GM21717 (cell line): Measurements from ENCODE around the gene ST6GALNAC6.
"Not testable (repeated sequence)": the region's sequence is repeated elsewhere in the genome, so short reads cannot be mapped to it uniquely, and the experiment has no call there.

ENCODE experiments used
- ATAC-seq: cut with Tn5 transposase; IDR thresholded peaks from one replicate; pipeline ENCODE4 v1.9.1; 2021; ENCODE audit warnings: mild to moderate bottlenecking, moderate library complexity; ENCODE audit not compliant: unreplicated experiment

Gene ST6GALNAC6

GRCh38 chr9:127896395-127897192 lies 2.8 kb downstream of the ST6GALNAC6 start:
- ATAC-seq = no peak

DNA sequence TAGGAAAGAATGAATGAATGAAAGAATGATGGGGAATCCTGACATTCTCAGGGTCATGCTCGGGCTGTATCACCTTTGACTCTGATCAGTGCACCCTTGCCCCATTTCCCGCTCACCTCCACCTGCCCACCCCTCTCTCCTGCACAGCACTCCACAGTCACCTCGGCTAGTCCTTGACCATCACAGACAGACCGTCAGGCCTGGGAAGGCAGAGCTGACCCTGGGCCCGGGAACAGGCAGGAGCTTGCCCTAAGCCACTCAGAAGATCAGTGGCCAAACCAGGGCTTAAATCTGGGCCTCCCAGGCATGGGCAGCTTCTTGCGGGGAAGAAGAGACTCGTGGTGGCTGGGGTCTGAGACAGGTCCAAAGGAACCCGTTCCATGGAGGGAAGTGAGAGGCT lies 3.6 kb downstream of the ST6GALNAC6 start:
- ATAC-seq = no peak

- no peak for ATAC-seq
These were observed 6.0 kb downstream of the ST6GALNAC6 start for GRCh38 chr9:127893392-127893791.

- no peak for ATAC-seq
These were observed 6.6 kb downstream of the ST6GALNAC6 start for GRCh38 chr9:127892831-127893230.

- ATAC-seq = no peak
These were observed 9.3 kb downstream of the ST6GALNAC6 start for GRCh38 chr9:127890053-127890452.

DNA sequence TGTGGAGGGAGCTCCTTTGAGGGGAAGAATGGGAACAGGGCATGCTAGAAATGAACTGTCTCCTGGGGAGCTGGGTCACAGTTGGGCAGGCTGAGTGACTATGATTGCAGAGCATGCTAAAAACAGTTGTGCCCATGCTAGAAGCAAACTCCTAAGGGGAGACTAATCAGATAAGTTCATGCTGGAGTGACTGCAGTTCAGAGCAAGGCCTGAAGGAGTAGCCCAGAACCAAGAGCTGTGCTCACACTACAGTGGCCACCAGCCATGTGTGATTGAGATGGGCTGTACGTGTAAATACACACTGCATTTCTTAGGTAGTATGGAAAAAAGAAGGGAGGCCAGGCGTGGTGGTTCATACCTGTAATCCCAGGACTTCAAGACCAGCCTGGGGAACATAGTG lies 11.6 kb downstream of the ST6GALNAC6 start:
- ATAC-seq = no peak

DNA sequence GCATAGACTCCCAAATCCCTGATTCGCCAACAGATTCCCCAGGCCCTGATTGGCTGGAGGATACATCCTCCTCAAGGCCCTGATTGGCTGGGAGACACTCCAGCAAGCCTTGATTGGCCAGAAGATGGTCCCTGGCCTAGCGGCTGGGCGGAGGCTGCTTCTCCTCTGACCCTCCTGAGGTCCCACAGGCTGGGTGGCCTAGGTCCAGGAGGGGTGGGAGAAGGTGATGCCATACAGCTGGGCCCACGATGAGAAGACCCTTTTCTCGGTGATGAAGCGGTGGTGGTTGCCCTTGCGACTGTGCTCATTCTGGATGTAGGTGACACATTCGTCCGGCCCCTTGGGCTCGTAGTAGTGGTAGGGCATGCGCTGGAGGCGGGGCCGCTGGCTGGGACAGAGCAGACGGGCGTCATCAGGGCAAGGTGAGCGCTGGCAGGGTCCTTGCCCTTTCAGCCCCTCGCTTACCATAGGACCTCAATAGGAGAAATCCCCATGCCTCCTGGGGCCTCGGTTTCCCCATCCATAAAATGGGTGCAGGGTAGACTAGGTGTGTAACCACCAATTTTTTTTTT lies 12.9 kb downstream of the ST6GALNAC6 start:
- ATAC-seq = no peak

- ATAC-seq = no peak
These were observed 13.7 kb downstream of the ST6GALNAC6 start for GRCh38 chr9:127885508-127886281.

- no peak for ATAC-seq
These were observed 14.4 kb downstream of the ST6GALNAC6 start for GRCh38 chr9:127884976-127885490.

GRCh38 chr9:127884427-127884911 lies 14.9 kb downstream of the ST6GALNAC6 start:
- no peak for ATAC-seq

GRCh38 chr9:127883959-127884358 lies 15.4 kb downstream of the ST6GALNAC6 start:
- no peak for ATAC-seq

GRCh38 chr9:127881715-127882114 lies 17.7 kb downstream of the ST6GALNAC6 start:
- ATAC-seq = not testable (repeated sequence)

DNA sequence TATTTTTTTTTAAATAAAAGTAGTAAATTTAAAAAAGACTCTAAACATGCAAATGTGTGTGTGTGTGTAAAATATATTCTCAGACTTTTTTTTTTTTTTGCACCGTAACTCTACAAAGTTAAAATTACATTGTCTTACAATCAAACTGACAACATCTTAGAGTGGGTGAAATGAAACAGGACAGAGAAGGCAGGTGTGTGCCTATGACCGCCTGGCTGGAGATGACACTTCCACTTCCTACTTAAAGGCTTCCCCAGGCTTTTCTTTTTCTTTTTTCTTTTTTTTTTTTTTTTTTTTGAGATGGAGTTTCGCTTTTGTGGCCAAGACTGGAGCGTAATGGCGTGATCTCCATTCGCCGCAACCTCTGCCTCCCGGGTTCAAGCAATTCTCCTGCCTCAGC lies 19.3 kb downstream of the ST6GALNAC6 start:
- no peak for ATAC-seq

DNA sequence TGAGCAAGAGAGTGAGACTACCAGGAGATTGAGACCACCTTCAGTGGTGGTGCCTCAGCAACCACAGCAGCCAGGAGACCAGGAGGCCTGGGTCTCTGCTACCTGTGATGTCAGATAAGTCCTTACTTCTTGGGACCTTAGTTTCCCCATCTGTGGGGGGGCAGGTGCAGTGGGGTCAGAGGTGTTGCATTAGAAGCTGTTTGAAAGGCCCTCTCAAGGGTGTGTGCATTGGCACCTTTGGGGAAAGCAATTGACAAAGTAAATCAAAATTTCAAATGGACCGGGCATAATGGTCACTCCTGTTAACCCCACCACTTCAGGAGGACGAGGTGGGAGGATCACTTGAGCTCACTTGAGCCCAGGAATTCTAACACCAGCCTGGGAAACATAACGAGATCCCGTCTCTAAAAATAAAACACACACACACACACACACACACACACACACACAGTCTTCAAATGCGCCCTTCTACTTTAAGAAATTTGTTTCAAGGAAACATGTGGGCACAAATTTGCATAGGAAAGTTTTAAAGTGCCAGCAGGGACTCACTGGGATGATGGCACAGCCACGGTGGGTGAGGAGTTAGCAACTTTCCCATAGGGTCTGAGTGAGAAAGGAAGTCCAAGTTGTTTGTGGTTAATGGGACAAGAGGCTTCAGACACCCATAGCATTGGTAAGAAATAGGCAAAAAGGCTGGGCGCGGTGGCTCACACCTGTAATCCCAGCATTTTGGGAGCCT lies 20.6 kb downstream of the ST6GALNAC6 start:
- ATAC-seq = no peak

DNA sequence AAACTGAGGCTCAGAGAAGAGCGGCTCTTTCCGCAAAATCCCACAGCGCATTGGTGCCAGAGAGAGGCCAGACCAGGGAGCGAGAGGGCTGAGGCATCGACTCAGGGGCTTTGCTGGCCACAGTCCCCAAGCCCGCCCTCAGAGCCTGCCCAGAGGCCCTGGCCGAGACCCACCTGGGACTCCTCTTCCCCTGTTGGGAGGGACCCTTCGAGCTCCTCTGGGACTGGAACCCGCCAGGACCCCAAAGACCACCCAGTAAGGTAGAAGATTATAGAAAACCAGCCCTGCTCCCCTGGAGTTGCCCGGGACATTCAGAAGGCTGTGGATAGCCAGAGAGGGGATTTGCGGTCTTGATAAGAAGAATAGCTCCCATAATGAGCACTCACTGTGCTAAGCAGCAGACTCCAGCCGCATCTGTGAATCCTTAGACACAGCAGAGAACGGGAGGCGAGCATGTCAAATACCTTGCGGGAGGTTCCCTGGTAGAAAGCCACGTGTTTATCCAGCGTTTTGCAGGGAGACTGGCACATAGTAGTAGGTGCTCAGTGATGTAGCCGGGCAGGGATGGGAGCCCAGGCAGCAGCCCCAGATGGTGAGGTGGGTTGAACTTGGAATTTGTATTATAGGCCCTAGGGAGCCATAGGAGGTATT lies 21.3 kb downstream of the ST6GALNAC6 start:
- no peak for ATAC-seq

GRCh38 chr9:127877566-127877998 lies 21.8 kb downstream of the ST6GALNAC6 start, which contains the start of gene AK1:
Gene AK1 (minus strand): TSS chr9:127877675. CDS start chr9:127874617, 3,058 bp downstream.
- ATAC-seq = no peak

DNA sequence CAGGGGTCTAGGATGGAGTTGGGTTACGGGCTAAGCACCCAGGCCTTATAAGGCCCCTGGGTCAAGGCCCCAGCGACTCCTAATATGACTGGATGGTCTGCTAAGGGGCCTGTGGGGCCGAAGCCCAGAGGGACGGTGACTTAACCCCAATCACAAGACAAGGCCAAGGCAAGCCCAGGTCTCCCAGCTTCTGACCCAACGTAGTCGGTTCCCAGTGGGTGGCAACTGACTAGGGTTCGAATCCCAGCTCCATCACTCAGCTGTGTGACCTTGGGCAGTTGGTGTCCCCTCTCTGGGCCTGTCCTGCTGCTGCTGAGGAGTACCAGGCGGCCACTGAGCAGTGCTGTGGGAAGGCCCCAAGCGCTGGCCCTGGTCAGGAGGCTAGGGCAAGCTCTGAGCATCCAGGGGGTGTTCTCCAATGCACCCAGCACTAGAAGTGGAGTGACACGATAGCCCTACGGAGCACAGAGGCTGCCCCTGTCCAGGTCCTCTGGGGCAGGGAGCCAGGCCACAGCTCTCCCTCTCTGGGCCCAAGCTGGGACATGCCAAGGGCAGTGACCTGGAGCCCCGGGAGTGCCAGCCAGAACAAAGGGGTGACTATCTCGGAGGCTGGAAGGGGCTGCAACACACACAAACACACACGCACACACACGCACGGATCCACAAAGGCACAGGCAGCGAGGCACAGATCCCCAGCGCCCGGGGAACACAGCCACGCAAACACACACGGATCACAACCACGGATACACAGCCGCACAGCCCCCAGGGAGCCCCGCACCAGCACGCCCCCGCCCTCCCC lies 22.4 kb downstream of the ST6GALNAC6 start:
- ATAC-seq = no peak

DNA sequence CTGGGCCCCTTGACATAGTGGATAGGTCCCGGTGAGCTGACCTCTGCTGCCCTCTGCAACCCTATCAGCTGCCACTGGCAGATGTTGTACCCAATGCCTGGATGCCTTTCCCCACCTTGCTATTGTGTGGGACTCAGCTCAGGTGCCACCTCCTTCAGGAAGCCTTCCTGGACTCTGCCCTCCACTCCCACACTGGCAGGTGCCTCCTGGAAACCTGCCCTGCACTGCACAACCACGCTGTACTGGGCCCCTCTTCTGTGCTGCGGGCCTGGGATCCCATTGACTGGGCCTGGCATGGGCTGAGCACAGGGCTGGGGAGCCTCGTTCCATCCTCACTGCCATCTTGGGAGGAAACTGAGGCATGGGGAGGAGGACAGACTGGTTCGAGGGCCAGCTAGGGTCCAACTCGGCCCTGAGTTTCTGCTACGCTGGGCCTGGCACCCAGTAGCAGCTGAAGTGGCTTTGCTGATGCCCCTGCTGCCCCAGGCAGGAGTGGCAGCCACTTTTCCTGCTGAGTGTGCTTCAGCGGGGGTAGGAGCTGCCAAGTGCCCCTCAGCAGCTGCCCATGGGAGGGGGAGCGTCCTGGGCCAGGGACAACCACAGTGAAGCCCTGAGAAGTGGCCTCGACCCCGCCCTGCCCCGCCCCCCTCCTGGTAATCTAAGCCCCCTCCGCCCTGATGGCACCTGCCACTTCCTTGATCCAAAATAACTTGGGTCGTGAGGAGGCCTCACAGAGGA lies 23.2 kb downstream of the ST6GALNAC6 start:
- ATAC-seq = no peak
